K562 (cell line): ENCODE measurements around the gene KLHL30. TPM values are rescaled to one million over a fixed set of nuclear protein-coding genes. Genes with fewer than 3 reads are reported as not detected.

Experiments used
- ARID4B ChIP-seq: sonication (generic); formaldehyde crosslinking; IDR thresholded peaks from 2 replicates; pipeline ENCODE4 v1.8.0; 2022; ENCODE audit warnings: mild to moderate bottlenecking, missing genetic modification reagents
- ARNT ChIP-seq, 2 experiments: fragments of 450-650 bp; IDR thresholded peaks; 2 replicates each; pipeline ENCODE4 v1.6.1; 2016; ENCODE audit warnings: mild to moderate bottlenecking in 1 of 2
- BHLHE40 ChIP-seq: IDR thresholded peaks from 2 replicates; pipeline ENCODE4 v1.6.1; 2011; ENCODE audit warnings: low read length, improper control_type of control experiment
- ESRRB ChIP-seq: fragments of 250-450 bp; sonication (Bioruptor Pico); IDR thresholded peaks from 2 replicates; pipeline ENCODE4 v1.5.0; 2020; ENCODE audit warnings: mild to moderate bottlenecking, moderate library complexity, borderline replicate concordance
- KHSRP ChIP-seq: fragments of 450-650 bp; IDR thresholded peaks from 2 replicates; pipeline ENCODE4 v1.6.1; 2017
- MECOM ChIP-seq: fragments of 250-450 bp; sonication (Bioruptor Pico); IDR thresholded peaks from 2 replicates; pipeline ENCODE4 v1.8.0; 2022; ENCODE audit warnings: inconsistent platforms
- NFATC3 ChIP-seq: fragments of 450-650 bp; IDR thresholded peaks from 2 replicates; pipeline ENCODE4 v1.6.1; 2017; ENCODE audit warnings: mild to moderate bottlenecking
- POLR2G ChIP-seq: fragments of 200-400 bp; formaldehyde crosslinking; IDR thresholded peaks from 2 replicates; pipeline ENCODE4 v1.6.1; 2017; ENCODE audit warnings: low read depth, mild to moderate bottlenecking, antibody characterized with exemption, low read length, moderate library complexity
- POLR2H ChIP-seq: IDR thresholded peaks from 2 replicates; pipeline ENCODE4 v1.6.1; 2016; ENCODE audit warnings: missing genetic modification characterization, low read depth, mild to moderate bottlenecking, control low read depth, missing compliant biosample characterization, moderate library complexity
- RHOXF2B ChIP-seq: fragments of 250-450 bp; sonication (Bioruptor Pico); conservative IDR thresholded peaks from 2 replicates; pipeline ENCODE4 v1.5.1; 2021
- SLC30A9 ChIP-seq: fragments of 250-450 bp; sonication (Bioruptor Pico); IDR thresholded peaks from 2 replicates; pipeline ENCODE4 v1.8.0; 2022; ENCODE audit warnings: mild to moderate bottlenecking, moderate library complexity
- STAT5B ChIP-seq: fragments of 250-450 bp; sonication (Bioruptor Pico); IDR thresholded peaks from 2 replicates; pipeline ENCODE4 v1.8.0; 2021; ENCODE audit warnings: mild to moderate bottlenecking, inconsistent platforms
- ZC3H11A ChIP-seq: IDR thresholded peaks from 2 replicates; pipeline ENCODE4 v1.6.1; 2012; ENCODE audit warnings: low read depth, low read length, improper control_type of control experiment
- ZNF561 ChIP-seq: fragments of 450-650 bp; formaldehyde crosslinking; conservative IDR thresholded peaks from 2 replicates; pipeline ENCODE4 v1.4.0; 2020; ENCODE audit warnings: mild to moderate bottlenecking, moderate library complexity
- polyA plus RNA-seq, 8 experiments: library from polyadenylated mRNA; depleted of rRNA in 4 of 8; stranded (reverse) in 5 of 8; unstranded in 3 of 8; fragments of >200 nt; fragmentation: Nextera tagmentation in 2 of 8; fragmentation: Illumina TruSeq in 1 of 8; extraction: Ambion mirVana in 2 of 8; extraction: Trizol in 1 of 8; gene quantifications; 2 replicates each; pipeline versions ENCODE4 v1.2.1 to v1.2.3, GENCODE V29; 2011 to 2014; ENCODE audit warnings: inconsistent platforms in 1 of 8, missing spikeins in 1 of 8
- total RNA-seq, 7 experiments: library from RNA; depleted of rRNA in 6 of 7; stranded (reverse); fragments of >200 nt in 6 of 7; fragmentation: Illumina TruSeq in 2 of 7; extraction: Trizol in 2 of 7; gene quantifications; 2 replicates each; pipeline versions ENCODE4 v1.2.1 to v1.2.3, GENCODE V29; 2011 to 2021; ENCODE audit warnings: low replicate concordance in 1 of 7
- TF ChIP-seq, protein P1 (sequence below): sonication (generic); formaldehyde crosslinking; IDR thresholded peaks from 2 replicates; pipeline ENCODE4 v1.8.0; 2023; ENCODE audit warnings: missing genetic modification reagents, mild to moderate bottlenecking, borderline replicate concordance
- TF ChIP-seq, protein P2 (sequence below), 3 experiments: fragments of 200-800 bp in 1 of 3; fragments of 250-450 bp in 1 of 3; fragments of 450-650 bp in 1 of 3; sonication (Bioruptor Pico) in 1 of 3; sonication (Bioruptor generic) in 1 of 3; formaldehyde crosslinking in 1 of 3; IDR thresholded peaks; 2 replicates each; pipeline versions ENCODE4 v1.6.1 to v1.8.0; 2016 to 2022; ENCODE audit warnings: mild to moderate bottlenecking in 2 of 3, missing genetic modification characterization in 2 of 3, missing compliant biosample characterization in 1 of 3, moderate library complexity in 1 of 3

Gene KLHL30
- total and polyA plus RNA-seq, 9 of the 15 experiments (the other 6 are each of a cell fraction or from before 2014, with no cell fraction given) = 0.04 TPM; not detected in 8

DNA sequence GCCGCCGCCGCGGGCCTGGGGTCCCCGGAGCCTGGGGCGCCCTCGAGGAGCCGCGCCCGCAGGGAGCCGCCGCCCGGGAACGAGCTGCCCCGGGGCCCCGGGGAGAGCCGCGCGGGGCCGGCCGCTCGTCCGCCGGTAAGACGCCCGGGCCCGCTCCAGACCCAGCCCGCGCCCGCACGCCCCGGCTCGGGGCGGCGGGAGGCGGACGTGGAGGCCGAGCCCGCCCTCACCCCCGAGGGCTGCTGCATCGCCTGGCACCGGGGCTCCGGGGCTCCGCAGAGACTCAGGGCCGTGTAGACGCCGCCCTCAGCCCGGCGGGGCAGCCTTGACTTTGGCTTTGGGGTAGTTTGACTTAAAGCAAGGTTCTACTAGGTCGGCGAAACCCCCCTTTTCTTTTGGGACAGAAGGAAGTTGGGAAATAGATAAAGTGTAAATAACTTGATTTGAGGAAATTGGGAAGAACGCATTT, 20.6 kb downstream of the KLHL30 start (continued):
- TF ChIP-seq, protein P1, sequence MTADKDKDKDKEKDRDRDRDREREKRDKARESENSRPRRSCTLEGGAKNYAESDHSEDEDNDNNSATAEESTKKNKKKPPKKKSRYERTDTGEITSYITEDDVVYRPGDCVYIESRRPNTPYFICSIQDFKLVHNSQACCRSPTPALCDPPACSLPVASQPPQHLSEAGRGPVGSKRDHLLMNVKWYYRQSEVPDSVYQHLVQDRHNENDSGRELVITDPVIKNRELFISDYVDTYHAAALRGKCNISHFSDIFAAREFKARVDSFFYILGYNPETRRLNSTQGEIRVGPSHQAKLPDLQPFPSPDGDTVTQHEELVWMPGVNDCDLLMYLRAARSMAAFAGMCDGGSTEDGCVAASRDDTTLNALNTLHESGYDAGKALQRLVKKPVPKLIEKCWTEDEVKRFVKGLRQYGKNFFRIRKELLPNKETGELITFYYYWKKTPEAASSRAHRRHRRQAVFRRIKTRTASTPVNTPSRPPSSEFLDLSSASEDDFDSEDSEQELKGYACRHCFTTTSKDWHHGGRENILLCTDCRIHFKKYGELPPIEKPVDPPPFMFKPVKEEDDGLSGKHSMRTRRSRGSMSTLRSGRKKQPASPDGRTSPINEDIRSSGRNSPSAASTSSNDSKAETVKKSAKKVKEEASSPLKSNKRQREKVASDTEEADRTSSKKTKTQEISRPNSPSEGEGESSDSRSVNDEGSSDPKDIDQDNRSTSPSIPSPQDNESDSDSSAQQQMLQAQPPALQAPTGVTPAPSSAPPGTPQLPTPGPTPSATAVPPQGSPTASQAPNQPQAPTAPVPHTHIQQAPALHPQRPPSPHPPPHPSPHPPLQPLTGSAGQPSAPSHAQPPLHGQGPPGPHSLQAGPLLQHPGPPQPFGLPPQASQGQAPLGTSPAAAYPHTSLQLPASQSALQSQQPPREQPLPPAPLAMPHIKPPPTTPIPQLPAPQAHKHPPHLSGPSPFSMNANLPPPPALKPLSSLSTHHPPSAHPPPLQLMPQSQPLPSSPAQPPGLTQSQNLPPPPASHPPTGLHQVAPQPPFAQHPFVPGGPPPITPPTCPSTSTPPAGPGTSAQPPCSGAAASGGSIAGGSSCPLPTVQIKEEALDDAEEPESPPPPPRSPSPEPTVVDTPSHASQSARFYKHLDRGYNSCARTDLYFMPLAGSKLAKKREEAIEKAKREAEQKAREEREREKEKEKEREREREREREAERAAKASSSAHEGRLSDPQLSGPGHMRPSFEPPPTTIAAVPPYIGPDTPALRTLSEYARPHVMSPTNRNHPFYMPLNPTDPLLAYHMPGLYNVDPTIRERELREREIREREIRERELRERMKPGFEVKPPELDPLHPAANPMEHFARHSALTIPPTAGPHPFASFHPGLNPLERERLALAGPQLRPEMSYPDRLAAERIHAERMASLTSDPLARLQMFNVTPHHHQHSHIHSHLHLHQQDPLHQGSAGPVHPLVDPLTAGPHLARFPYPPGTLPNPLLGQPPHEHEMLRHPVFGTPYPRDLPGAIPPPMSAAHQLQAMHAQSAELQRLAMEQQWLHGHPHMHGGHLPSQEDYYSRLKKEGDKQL (CRISPR knock-in tag) = no peak
- TF ChIP-seq BHLHE40 (no peak), ZNF561 (CRISPR knock-in tag) (no peak), NFATC3 (no peak), MECOM (CRISPR knock-in tag) (no peak), RHOXF2B (no peak), POLR2H (tag) (no peak), KHSRP (no peak), SLC30A9 (no peak), ZC3H11A (no peak), ARNT (IDR thresholded peaks at IDR 0.05) (no peak), ARID4B (CRISPR knock-in tag) (no peak), STAT5B (CRISPR knock-in tag) (no peak), ESRRB (CRISPR knock-in tag) (no peak), POLR2G (0 out of 2 replicates have a peak, but pooled peaks have one; percentile 42)
- TF ChIP-seq, protein P2, sequence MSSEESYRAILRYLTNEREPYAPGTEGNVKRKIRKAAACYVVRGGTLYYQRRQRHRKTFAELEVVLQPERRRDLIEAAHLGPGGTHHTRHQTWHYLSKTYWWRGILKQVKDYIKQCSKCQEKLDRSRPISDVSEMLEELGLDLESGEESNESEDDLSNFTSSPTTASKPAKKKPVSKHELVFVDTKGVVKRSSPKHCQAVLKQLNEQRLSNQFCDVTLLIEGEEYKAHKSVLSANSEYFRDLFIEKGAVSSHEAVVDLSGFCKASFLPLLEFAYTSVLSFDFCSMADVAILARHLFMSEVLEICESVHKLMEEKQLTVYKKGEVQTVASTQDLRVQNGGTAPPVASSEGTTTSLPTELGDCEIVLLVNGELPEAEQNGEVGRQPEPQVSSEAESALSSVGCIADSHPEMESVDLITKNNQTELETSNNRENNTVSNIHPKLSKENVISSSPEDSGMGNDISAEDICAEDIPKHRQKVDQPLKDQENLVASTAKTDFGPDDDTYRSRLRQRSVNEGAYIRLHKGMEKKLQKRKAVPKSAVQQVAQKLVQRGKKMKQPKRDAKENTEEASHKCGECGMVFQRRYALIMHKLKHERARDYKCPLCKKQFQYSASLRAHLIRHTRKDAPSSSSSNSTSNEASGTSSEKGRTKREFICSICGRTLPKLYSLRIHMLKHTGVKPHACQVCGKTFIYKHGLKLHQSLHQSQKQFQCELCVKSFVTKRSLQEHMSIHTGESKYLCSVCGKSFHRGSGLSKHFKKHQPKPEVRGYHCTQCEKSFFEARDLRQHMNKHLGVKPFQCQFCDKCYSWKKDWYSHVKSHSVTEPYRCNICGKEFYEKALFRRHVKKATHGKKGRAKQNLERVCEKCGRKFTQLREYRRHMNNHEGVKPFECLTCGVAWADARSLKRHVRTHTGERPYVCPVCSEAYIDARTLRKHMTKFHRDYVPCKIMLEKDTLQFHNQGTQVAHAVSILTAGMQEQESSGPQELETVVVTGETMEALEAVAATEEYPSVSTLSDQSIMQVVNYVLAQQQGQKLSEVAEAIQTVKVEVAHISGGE (CRISPR knock-in tag; IDR thresholded peaks at IDR 0.05) = no peak
